Neural progenitor cell (in vitro differentiated cells): Measurements from ENCODE around the gene OR4Q3.

Source experiments
- CTCF ChIP-seq: fragments of 200-600 bp; sonication (generic); IDR thresholded peaks from 2 replicates; pipeline ENCODE4 v1.5.1; 2017; ENCODE audit warnings: antibody characterized with exemption, mild to moderate bottlenecking
- EZH2 ChIP-seq: fragments of 200-600 bp; sonication (generic); IDR thresholded peaks from 2 replicates; pipeline ENCODE4 v1.6.1; 2017; ENCODE audit warnings: antibody characterized with exemption, mild to moderate bottlenecking, moderate library complexity
- EZH2phosphoT487 ChIP-seq: fragments of 200-600 bp; sonication (generic); IDR thresholded peaks from 2 replicates; pipeline ENCODE4 v1.6.1; 2017; ENCODE audit warnings: antibody characterized with exemption

- no peak for TF ChIP-seq CTCF
- TF ChIP-seq EZH2, result no peak
- no peak for TF ChIP-seq EZH2phosphoT487
Observed at GRCh38 chr14:19775587-19775986, 32.2 kb downstream of the OR4Q3 start.
